SK-MEL-5 (cell line): ENCODE measurements around the gene BMF. TPM values are rescaled to one million over a fixed set of nuclear protein-coding genes. Genes with fewer than 3 reads are reported as not detected.
"Not testable (repeated sequence)": the region's sequence is repeated elsewhere in the genome, so short reads cannot be mapped to it uniquely, and the experiment has no call there.

Source experiments
- DNase-seq: peaks from one replicate; pipeline ENCODE4 v3.0.0-alpha.2; 2016; ENCODE audit warnings: low read depth, low spot score
- in situ Hi-C: cut with HindIII; loops from 2 replicates; pipeline ENCODE4 v1.10.0; 2016; ENCODE audit warnings: low sequenced_read_pairs, high pct_unique_total_duplicates, low pct_unique_long_range_greater_than_20kb
- total RNA-seq: library from RNA; depleted of rRNA; stranded (reverse); fragments of >200 nt; shearing (Covaris generic); gene quantifications from 2 replicates; pipeline ENCODE4 v1.2.3, GENCODE V29; 2014

BMF gene
- total RNA-seq, 1 experiment from 2014 or later: 7.8 TPM

DNA sequence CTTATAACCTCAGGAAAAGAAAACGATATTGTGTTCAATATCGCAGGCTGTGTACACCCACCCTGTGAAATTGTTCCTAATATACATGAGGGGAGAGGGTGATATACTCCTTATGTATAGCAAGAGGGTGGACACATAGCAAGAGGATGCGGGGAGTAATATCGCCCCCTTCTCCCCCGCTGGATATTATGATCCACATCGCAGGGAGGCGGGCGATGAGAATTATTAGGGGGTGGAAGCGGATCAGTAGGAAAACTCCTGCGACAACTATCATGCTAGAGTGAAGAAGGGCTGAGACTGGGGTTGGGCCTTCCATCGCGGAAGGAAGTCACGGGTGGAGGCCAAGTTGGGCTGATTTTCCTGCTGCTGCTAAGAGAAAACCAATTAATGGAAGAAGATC lies 24.9 kb upstream of the BMF start:
- no peak for DNase-seq
- in situ Hi-C loops: no loop called here

DNA sequence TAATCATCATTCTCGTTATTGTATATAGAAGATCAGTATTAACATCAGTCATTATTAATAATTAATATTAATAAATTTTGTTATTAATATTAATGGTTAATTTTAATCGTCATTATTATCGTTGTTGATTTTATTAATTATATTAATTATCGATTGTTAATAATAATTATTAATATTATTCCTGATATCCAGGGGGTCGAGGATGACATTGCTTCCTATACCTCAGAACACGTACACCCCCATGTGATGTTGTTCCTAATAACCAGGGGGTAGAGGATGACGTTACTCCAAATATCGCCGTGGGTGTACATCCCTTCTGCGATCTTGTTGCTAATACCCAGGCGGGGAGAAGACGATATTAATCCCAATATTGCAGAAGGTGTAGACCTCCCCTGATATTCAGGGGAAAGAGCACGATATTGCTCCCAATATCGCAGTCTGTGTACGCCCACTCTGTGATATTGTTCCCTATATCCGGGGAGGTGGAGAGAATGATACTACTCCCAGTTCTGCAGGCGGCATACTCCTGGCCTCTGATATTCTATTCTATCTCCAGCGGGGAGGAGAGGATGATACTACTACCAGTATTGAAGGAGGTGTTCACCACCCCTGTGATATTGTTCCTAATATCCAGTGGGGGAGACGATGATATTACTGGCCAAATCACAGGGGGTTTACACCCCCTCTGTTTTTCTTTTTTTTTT lies 22.3 kb upstream of the BMF start:
- in situ Hi-C loops: no loop called here
- DNase-seq: peak; percentile 7

DNA sequence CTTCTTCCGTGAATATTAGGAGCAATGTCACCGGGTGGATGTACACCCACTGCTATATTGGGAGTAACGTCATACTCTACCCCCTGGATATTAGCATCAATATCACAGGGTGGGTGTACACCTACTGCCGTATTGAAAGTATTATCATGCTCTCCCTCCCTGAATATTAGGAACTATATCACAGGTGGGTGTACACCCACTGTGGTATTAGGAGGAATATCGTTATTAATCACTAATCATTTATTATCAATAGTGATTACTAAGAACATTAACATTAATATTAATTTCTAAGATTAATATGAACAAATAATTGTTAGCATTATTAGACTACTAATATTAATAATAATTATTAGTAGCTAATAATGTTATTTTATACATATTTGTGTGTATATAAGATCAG lies 21.4 kb upstream of the BMF start:
- in situ Hi-C loops: no loop called here
- DNase-seq: no peak

DNA sequence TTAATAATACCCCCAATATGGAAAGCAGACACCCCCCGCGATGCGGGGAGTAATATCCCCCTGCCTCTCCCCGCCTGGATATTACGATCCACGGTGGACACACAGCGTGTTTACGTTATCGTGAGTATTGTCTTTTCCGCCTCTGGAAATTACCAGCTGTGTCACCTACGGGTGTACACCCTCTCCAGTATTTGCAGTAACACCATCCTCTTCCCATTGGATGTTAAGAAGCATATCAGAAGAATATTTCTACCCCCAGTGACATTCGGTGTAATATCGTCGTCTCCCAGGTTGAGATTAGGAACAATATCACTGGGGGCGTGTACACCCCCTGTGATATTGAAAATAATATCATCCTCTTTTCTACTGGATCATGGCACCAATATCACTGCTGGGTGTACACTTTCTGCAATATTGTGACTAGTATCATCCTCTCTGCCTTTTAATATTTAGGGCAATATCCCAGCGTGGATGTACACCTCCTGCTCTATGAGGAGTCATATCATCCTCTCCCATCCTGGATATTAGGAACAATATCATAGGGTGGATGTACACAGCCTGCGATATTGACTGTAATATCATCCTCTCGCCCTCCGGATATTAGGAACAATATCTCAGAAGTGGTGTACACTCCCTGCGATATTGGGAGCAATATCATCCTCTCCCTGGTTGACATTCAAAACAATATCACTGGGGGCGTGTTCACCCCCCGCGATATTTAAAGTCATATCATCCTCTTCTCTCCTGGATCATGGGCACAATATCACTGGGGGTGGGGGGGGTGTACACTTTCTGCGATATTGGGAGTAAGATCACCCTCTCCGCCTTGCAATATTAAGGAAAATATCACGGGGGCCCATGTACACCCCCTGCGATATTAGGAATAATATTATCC lies 20.3 kb upstream of the BMF start:
- in situ Hi-C loops: no loop called here
- DNase-seq: no peak

DNA sequence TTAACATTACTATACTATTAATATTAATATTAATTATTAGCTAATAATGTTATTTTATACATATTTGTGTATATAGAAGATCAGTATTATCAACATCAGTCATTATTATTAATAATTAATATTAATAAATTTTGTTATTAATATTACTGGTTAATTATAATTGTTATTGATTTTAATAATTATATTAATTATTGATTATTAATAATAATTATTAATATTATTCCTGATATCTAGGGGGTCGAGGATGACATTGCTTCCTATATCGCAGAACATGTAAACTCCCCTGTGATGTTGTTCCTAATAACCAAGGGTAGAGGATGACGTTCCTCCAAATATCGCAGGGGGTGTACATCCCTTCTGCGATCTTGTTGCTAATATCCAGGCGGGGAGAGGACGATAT lies 17.3 kb upstream of the BMF start:
- in situ Hi-C loops: no loop called here
- no peak for DNase-seq

DNA sequence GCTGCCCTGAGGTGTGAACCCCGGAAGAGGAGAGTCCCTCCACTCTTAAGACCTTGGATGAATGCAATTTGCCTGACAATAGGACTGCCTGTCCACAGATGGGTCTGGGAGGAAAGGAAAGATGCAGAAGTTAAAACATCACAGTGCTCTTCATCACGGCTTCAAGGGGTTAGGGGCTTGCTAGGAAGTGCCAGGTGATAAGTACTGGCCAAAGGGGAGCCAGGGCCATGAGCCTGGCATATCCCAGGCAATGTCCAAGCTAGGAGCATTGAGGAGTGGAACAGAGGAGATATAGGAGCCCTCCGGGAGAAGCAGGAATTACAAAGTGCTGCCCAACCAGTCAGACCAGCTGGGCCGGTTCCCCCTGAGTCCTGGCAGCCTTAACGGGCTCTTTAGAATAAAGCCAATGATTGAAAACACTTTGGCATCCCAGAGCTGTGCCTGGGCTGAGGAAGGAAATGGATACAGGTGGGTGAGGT lies 16.2 kb upstream of the BMF start:
- in situ Hi-C loops, DNase-seq: not testable (repeated sequence)

DNA sequence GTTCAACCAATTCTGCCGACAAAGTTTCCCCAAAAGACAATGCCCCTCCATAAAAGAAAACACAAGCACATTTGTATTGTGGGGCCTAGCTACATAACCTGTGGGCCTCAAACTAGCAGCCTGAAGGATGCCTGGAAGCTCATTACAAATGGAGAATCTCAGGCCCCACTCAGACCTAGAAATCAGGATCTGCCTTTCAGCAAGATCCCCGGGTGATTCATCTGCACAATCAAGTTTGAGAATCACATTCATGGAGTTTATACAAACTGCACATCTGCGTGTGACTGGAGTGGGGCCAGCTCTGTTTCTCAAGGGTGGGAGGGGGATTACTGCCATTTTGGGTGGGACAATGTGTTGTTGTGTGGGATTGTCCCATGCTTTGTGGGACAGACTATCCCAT lies 15.7 kb upstream of the BMF start:
- in situ Hi-C loops: not testable (repeated sequence)

DNA sequence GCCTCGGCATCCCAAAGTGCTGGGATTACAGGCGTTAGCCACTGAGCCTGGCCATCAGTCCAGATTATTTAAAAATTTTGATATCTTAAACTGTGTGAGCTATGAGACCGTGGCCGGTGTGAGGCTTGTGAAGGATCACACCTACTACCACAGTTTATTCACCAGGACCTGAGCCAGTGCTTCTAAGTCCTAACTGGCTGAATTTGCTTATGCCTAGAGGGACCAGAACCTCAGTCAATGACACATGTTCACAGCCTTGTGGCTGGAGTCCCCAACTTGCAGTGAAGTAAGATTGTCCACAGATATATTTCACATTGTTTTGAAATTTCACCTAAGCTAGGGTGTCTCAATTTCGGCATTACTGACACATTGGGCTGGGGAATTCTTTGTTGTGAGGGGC lies 15.2 kb upstream of the BMF start:
- DNase-seq, in situ Hi-C loops: not testable (repeated sequence)

More for the DNA sequence above, 15.7 kb upstream of the BMF start:
- DNase-seq: not testable (repeated sequence)

DNA sequence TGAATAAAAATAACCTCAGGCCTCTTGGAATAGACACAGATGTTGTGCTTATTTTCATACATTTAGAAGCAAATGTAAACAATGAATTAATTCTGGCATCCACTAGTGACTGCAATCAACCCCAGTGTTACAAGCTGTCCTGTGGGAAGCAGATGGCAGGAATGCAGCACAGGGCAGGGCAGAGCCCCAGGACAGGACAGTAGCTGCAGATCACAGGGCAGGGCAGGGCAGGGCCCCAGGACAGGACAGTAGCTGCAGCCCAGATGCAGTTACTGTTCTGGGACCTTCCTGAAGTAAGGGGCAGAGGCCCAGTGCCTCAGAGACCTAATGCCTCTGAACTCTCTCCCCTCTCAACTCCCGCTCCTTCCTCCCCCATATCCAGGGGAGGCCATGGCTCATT lies 14.3 kb upstream of the BMF start:
- DNase-seq, in situ Hi-C loops: not testable (repeated sequence)

DNA sequence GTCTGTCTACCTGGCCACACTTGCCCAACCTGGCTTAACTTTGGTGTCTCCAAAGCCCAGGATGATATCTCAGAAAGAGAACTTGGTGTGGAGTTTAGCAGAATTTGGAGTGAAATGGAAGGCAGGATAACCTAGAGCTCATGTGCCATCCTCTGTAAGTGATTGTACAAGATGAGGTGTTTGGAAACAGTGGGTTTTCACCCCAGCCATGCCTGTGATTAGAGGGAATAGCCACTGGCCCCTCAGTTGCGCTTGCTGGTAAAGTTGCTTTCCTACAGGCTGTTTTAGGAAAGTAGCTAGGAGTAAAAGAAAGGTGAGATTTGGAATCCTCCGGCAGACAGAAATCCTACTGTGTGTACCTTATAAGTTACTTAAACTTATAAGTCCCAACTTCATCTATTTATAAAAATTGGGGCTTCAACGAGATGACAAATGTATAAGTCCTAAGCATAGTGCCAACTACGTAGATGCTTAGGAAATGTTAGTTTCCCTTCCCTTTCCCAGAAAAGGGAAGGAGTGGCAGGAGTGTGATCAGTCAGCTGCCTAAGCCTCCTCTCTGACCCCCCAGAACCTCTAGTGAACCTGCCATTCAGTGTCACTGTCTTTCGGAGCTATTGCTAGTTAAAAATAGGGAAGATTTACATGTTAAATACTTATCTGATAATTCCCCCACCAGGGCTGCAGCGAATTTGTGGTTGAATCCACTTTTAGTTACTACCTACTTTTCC lies 13.4 kb upstream of the BMF start:
- in situ Hi-C loops: no loop called here
- DNase-seq: no peak

DNA sequence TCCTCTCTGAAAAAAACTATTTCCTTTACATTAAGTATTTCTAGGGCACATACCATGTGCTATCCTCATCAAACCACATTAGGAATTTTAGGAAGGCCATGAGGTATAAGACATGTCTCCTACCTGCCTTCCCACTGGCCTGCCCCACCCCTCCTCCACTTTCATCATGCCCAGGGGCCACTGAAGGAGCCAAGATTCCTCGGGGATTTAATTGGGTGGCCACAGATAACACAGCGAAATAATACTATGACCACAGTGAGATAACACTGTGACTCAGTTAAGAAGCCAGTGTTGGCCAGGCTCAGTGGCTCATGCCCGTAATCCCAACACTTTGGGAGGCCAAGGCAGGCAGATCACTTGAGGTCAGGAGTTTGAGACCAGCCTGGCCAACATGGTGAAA lies 9.8 kb upstream of the BMF start:
- DNase-seq: no peak
- in situ Hi-C loops: no loop called here

DNA sequence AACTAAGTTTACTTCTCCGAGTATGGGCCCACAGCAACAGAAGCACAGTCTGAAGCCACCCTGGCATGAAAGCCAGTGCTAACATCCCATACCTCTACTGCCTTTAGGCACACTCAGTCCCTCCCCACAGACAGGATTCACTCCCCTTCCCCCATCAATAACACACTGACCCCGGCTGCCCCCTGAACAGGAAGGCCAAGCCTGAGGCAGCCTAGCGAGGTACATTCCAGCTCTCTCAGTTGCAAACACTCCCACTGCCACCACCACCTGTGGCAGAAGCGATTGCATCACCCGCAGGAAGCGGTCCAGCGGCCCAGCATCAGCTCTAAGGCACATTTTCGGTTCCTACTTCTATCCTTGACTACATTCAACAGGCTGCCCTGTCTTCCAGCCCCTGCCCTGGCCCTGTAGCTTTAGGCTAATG lies 7.0 kb upstream of the BMF start:
- in situ Hi-C loops: no loop called here
- no peak for DNase-seq

DNA sequence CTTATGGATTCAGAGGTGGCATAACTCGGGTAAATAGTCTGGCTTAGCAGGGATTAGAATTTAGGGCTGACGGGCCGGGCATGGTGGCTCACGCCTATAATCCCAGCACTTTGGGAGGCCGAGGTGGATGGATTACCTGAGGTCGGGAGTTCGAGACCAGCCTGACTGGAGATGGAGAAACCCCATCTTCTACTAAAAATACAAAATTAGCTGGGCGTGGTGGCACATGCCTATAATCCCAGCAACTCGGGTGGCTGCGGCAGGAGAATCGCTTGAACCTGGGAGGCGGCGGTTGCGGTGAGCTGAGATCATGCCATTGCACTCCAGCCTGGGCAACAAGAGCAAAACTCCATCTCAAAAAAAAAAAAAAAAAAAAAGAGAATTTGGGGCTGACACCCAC lies 6.4 kb upstream of the BMF start:
- in situ Hi-C loops, DNase-seq: not testable (repeated sequence)

DNA sequence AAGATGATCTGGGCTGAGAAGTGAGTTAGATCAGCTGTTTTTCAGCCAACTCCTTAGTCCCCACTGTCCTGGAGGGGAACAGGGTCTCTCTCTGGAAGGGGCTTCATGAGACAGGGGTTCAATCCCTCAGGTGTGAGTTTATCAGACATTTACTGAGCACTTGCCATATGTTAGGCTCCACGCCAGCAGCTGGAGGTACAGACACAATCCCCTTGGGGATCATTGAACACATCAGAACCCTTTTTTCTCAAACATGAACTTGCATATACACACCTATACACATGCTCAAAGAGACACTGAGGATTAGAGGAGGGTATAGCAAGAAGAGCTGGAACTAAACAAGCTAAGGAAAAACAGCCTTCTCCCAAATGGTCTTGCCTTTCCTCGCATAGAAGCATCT lies 5.5 kb upstream of the BMF start:
- in situ Hi-C loops: no loop called here
- no peak for DNase-seq

DNA sequence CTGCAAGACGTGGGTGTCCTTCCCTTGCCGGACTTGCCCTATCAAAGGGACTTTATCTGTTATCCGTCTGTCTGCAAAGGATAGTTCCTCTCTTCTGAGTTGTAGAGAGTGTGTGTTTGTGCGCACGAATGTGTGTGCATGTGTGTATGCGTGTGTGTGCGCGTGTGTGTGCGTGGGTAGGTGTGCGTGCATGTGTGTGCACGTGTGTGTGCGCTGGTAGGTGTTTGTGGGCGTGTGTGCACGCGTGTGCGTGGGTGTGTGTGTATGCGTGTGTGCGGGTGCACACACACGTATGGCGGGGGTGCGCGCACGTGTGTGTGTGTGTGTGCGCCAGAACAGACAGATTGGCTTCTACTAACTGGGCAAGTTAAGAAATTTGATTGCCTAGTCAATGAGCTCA lies 4.1 kb upstream of the BMF start:
- in situ Hi-C loops: no loop called here

DNA sequence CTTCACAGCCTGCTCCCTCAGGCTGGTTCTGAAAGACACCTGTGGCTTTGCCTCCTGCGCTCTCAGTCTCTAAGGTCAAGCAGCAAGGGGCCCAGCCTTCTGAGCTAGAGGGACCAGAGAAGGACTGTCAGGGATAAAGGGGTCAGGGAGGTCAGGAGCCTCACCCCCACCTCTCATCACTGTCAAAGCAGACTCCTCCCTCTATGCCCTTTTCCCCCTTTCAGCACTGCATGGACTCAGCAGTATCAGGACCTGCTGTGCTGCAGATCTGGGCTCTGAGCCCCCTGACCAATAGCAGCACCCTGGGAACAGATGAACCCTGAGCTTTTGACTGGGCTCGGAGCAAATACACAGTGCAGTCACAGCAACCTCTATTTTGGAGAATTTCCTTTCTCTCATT lies 3.2 kb upstream of the BMF start:
- in situ Hi-C loops: no loop called here
- DNase-seq: no peak

More for the DNA sequence above, 4.1 kb upstream of the BMF start:
- no peak for DNase-seq

DNA sequence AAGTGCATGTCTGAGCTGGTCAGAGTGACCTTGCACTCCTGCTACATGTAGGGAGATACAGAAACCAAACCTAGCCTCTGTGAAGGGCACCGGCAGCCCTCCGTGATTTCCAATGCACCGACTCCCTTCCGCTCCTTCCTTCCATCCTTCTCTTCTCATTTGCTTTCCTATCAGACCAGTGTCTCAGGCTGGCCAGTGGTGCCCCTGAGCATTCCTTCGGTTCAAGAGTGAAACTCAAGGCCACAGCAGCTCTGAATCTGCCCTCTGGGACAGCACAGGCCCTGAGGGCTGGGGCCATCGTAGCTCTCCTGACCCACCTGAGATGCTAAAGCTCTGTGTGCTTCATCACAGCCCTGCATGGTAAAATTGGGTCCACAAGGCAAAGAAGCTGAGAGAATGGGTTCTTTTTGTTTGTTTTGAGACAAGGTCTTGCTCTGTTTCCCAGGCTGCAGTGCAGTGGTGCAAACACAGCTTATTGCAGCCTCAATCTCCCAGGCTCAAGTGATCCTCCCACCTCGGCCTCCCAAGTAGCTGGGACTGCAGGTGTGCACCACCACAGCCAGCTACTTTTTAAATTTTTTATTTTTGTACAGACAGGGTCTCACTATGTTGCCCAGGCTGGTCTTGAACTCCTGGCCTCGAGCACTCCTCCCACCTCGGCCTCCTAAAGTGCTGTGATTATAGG lies 2.3 kb upstream of the BMF start:
- DNase-seq: no peak
- in situ Hi-C loops: no loop called here
